ENCODE measurements around the gene CD81. TPM values are rescaled to one million over a fixed set of nuclear protein-coding genes. Genes with fewer than 3 reads are reported as not detected.
A peak's percentile ranks its signal among the peaks of the same experiment; 100 is the strongest.

The CD81 gene
- total and polyA plus RNA-seq, 10 of the 15 experiments (the other 5 are each of a cell fraction or from before 2014, with no cell fraction given) = 2.0 to 145 (median 57.2) TPM

GRCh38 chr11:2393941-2394817 lies 17.1 kb downstream of the CD81 start:
- ATAC-seq = peak; percentile 12; the same call in 1 of the 3 replicates
- no peak for FAIRE-seq
- intact Hi-C loops (cut with micrococcal nuclease; ENCODE audit: unreplicated experiment) (no loop called here), in situ Hi-C loops (cut with MboI) (loop anchor here (25.0 kb wide), 1 partner anchor 1582 kb away; the partner anchor contains the start of genes PIDD1, PNPLA2 and RPLP2)
- 42% methylated on average over 34 of the region's 34 CpGs for WGBS (ENCODE audit: insufficient coverage, insufficient replicate concordance, low lambda C conversion rate, missing lambda C conversion rate)
- no peak overlapping the region; the same call in 1 of the 2 replicates for H3K9ac ChIP-seq (ENCODE audit: control insufficient read depth, insufficient read depth, low read length)
- BruUV-seq (replicated peaks) = no TSS peak
- peaks cover 0 to 54% of the 10 kb centered on the region in 2 experiments; a peak in 3 of 4 replicates for H3K36me3 ChIP-seq (ENCODE audit: control insufficient read depth in 2 of 2, insufficient read depth in 2 of 2, low read length in 1 of 2)
- POLR2A ChIA-PET = no interaction called here
- no peaks in the 10 kb centered on the region for H3K9me3 ChIP-seq (replicated peaks; ENCODE audit: control insufficient read depth, insufficient read depth, low read length)
- RAD21 ChIA-PET (ENCODE audit: unreplicated experiment) = no interaction called here
- H3K4me2 ChIP-seq (ENCODE audit: control insufficient read depth, insufficient read depth) = 0 out of 2 replicates have a peak overlapping the region, but pooled peaks have one; percentile 17
- SMC1A ChIA-PET (ENCODE audit: uncharacterized antibody, unreplicated experiment) = no interaction called here
- H2AFZ ChIP-seq (ENCODE audit: control insufficient read depth, low read depth, low read length) = no peak overlapping the region
- peaks cover 14% of the 10 kb centered on the region for H3K79me2 ChIP-seq (ENCODE audit: control insufficient read depth, insufficient read depth, low read length)
- peaks cover 33% of the 10 kb centered on the region for H3K4me1 ChIP-seq (ENCODE audit: control insufficient read depth, insufficient read depth, low read length)
- H3K27ac ChIP-seq (ENCODE audit: control insufficient read depth, insufficient read depth) = no peak overlapping the region
- H4K20me1 ChIP-seq (ENCODE audit: control insufficient read depth, insufficient read depth) = no peaks in the 10 kb centered on the region; the same call in 1 of the 2 replicates
- TF ChIP-seq PBX3 (IDR thresholded peaks at IDR 0.05; ENCODE audit: insufficient replicate concordance, low read depth, low read length) (no peak), PAX5 (IDR thresholded peaks at IDR 0.05; ENCODE audit: borderline replicate concordance, low read depth, low read length) (peak; percentile 67; the same call in 1 of the 2 replicates)
- DNase-seq (ENCODE audit: low read depth, low spot score) = no peak
- H3K27me3 ChIP-seq (replicated peaks in 1 of 2; ENCODE audit: control insufficient read depth in 2 of 2, insufficient read depth in 2 of 2, low read length in 1 of 2) = no peaks in the 10 kb centered on the region
- CTCF ChIA-PET = interaction anchor here (1.1 kb wide), 1 partner anchor 11 kb away, joined by 3 read pairs; no protein-coding TSS in a partner anchor
- H3K4me3 ChIP-seq = no peak overlapping the region

- TF ChIP-seq PAX5 (IDR thresholded peaks at IDR 0.05; ENCODE audit: borderline replicate concordance, low read depth, low read length) = no peak
- TF ChIP-seq CBX3 (IDR thresholded peaks at IDR 0.05; ENCODE audit: borderline replicate concordance, low read depth) = no peak
- no peak for TF ChIP-seq ZBTB4 (CRISPR knock-in tag; IDR thresholded peaks at IDR 0.05)
- no peak for TF ChIP-seq RAD51 (IDR thresholded peaks at IDR 0.05)
- no peak overlapping the region for H3K4me2 ChIP-seq (ENCODE audit: control insufficient read depth, insufficient read depth)
- ATAC-seq = no peak
- ChIA-PET SMC1A (ENCODE audit: uncharacterized antibody, unreplicated experiment) (no interaction called here), CTCF (interaction anchor here (1.1 kb wide), 1 partner anchor 12 kb away, joined by 3 read pairs; no protein-coding TSS in a partner anchor), RAD21 (ENCODE audit: unreplicated experiment) (no interaction called here), POLR2A (no interaction called here)
- FAIRE-seq = no peak
- in situ Hi-C loops (cut with MboI) = loop anchor here (25.0 kb wide), 1 partner anchor 1582 kb away; the partner anchor contains the start of genes PIDD1, PNPLA2 and RPLP2
- no peaks in the 10 kb centered on the region; the same call in 1 of the 2 replicates for H4K20me1 ChIP-seq (ENCODE audit: control insufficient read depth, insufficient read depth)
- no peak for DNase-seq (ENCODE audit: low read depth, low spot score)
- intact Hi-C loops (cut with micrococcal nuclease; ENCODE audit: unreplicated experiment) = no loop called here
- H3K27ac ChIP-seq (ENCODE audit: control insufficient read depth, insufficient read depth) = no peak overlapping the region
- no TSS peak for BruUV-seq (replicated peaks)
- peaks cover 13% of the 10 kb centered on the region for H3K79me2 ChIP-seq (ENCODE audit: control insufficient read depth, insufficient read depth, low read length)
- H3K36me3 ChIP-seq (ENCODE audit: control insufficient read depth in 2 of 2, insufficient read depth in 2 of 2, low read length in 1 of 2) = peaks cover 0 to 54% of the 10 kb centered on the region in 2 experiments; a peak in 3 of 4 replicates
- 64% methylated on average over 8 of the region's 8 CpGs for WGBS (ENCODE audit: insufficient coverage, insufficient replicate concordance, low lambda C conversion rate, missing lambda C conversion rate)
- H3K4me3 ChIP-seq = no peak overlapping the region
- no peak overlapping the region for H2AFZ ChIP-seq (ENCODE audit: control insufficient read depth, low read depth, low read length)
- peaks cover 27% of the 10 kb centered on the region for H3K4me1 ChIP-seq (ENCODE audit: control insufficient read depth, insufficient read depth, low read length)
- no peaks in the 10 kb centered on the region for H3K9me3 ChIP-seq (replicated peaks; ENCODE audit: control insufficient read depth, insufficient read depth, low read length)
- no peak overlapping the region; the same call in 1 of the 2 replicates for H3K9ac ChIP-seq (ENCODE audit: control insufficient read depth, insufficient read depth, low read length)
- H3K27me3 ChIP-seq (replicated peaks in 1 of 2; ENCODE audit: control insufficient read depth in 2 of 2, insufficient read depth in 2 of 2, low read length in 1 of 2) = no peaks in the 10 kb centered on the region
Observed at GRCh38 chr11:2394818-2395105, 17.7 kb downstream of the CD81 start.

All from GM12878 (cell line).